ENCODE measurements around the gene PMPCA.

PMPCA gene

DNA sequence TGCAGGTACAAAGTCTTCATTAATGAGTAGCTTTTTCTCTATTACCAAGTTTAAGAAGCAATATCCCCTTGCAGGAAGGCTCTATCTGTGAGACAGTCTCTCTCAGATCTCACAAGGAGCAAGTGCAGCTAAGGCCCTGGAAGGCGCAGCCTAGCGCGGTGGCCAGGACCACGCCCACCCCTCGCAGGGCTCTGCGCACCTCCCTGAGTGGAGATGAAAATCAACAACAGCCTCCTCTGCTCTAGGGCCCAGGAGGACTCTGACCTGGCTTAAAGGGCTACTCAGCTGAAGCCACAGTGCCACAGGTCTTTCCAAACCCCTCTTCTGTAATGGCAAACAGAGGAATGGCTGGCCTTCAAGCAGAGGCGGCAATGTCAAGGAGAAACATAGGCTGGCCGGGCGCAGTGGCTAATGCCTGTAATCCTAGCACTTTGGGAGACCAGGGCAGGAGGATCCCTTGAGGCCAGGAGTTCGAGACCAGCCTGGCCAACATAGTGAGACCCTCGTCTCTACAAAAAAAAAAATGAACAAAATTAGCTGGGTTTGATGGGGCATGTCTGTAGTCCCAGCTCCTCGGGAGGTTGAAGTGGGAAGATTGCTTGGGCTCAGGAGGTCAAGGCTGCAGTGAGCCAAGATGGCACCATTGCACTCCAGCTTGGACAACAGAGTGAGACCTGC, 60.5 kb downstream of the PMPCA start:
- TF ChIP-seq, protein P1, sequence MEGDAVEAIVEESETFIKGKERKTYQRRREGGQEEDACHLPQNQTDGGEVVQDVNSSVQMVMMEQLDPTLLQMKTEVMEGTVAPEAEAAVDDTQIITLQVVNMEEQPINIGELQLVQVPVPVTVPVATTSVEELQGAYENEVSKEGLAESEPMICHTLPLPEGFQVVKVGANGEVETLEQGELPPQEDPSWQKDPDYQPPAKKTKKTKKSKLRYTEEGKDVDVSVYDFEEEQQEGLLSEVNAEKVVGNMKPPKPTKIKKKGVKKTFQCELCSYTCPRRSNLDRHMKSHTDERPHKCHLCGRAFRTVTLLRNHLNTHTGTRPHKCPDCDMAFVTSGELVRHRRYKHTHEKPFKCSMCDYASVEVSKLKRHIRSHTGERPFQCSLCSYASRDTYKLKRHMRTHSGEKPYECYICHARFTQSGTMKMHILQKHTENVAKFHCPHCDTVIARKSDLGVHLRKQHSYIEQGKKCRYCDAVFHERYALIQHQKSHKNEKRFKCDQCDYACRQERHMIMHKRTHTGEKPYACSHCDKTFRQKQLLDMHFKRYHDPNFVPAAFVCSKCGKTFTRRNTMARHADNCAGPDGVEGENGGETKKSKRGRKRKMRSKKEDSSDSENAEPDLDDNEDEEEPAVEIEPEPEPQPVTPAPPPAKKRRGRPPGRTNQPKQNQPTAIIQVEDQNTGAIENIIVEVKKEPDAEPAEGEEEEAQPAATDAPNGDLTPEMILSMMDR (conservative IDR thresholded peaks at IDR 0.05; ENCODE audit: control insufficient read depth, insufficient read depth, low read depth, low read length), result no peak
- no peak for DNase-seq (ENCODE audit: low read depth)
- no peak overlapping the region for H3K4me3 ChIP-seq (ENCODE audit: control insufficient read depth, low read depth, low read length)

DNA sequence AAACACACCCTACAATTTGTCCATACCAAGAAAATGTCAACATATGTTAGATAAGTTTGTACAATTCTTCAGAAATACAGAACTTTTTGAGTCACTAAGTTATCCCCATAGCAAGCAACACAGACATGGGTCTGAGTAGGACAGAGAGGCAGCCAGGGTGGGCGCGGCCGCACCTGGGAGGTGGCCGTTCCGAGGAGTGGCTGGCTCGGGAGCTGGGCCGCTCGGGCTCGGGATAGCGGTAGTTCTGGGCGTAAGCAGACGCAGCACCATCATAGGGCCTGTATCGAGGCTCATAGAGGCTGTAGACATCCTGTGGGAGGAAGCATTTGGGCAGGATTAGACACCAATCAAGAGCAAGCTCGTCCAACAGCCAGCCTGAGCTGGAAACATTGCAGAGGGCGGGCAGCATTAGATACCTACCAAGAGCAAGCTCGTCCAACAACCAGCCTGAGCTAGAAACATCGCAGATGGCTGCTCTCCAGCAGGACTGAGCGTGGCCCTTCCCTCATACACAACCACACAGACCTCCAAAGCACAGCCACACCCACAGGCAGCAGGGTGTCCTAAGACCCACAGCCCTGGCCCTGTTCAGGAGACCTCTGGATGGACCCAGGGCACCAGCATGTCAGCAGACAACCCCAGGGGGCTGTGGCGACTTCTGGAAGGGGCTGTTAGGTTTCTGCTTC, 61.5 kb downstream of the PMPCA start:
- no peak overlapping the region for H3K4me3 ChIP-seq (ENCODE audit: control insufficient read depth, low read depth, low read length)
- DNase-seq (ENCODE audit: low read depth), result no peak
- TF ChIP-seq, protein P1 (conservative IDR thresholded peaks at IDR 0.05; ENCODE audit: control insufficient read depth, insufficient read depth, low read depth, low read length), result no peak

DNA sequence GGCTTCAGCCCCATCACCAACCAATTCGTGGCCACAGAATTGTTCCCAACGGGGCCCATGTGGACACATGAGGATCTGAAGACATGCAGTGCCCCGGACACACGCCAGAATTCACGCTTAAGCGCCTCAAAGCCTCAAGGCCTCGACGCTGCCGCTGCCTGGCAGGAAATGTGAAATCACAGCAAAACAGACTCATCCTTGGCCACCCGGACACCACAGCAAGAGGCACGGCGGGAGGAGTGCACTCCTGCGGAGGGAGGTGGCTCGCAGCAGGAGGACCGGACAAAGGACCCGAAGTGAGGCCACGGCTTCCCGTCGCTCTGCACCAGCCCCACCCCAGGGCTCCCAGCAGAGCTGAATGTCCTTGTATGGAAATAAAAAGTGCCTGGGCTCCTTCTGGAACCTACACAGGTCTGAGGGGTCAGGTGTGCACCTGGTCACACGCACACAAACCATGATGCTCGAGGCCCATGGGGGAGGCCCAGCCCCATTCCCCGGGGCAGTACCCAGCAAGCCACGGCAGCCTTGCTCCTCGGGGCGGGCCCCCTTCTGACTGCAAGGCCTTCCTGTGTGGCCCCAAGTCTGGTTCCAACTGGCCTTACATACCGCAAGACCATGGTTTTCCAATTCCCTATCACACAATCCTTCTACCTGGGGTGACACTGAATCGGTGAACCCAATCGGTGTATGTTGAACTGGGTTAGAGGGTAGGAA, 62.3 kb downstream of the PMPCA start:
- H3K4me3 ChIP-seq (ENCODE audit: control insufficient read depth, low read depth, low read length), result no peak overlapping the region
- no peak for DNase-seq (ENCODE audit: low read depth)
- TF ChIP-seq, protein P1 (conservative IDR thresholded peaks at IDR 0.05; ENCODE audit: control insufficient read depth, insufficient read depth, low read depth, low read length), result no peak

DNA sequence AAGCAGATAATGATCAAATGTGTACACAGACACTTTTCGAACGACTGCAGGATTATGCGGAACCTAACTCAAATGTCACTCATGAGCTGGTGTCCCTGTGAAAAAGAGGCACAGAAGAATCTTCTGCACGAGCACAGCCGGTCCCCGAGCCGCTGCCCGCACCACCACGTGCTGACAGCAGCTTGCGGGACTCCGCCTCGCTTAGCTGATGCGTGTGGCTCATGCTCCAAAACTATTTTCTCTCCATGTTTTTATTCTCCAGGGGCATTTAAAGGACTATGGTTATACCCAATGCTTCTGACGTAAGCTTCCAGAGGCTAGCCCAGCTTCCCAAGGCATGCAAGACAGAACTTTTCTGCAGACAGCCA, 62.9 kb downstream of the PMPCA start:
- TF ChIP-seq, protein P1 (conservative IDR thresholded peaks at IDR 0.05; ENCODE audit: control insufficient read depth, insufficient read depth, low read depth, low read length), result no peak
- no peak overlapping the region for H3K4me3 ChIP-seq (ENCODE audit: control insufficient read depth, low read depth, low read length)
- no peak for DNase-seq (ENCODE audit: low read depth)

Data from fibroblast of mammary gland (primary cell).